ENCODE measurements around the gene TCERG1L. TPM values are rescaled to one million over a fixed set of nuclear protein-coding genes. Genes with fewer than 3 reads are reported as not detected.

TCERG1L gene
- total and polyA plus RNA-seq, 2 experiments from 2014 or later: 0.47 to 0.73 TPM

DNA sequence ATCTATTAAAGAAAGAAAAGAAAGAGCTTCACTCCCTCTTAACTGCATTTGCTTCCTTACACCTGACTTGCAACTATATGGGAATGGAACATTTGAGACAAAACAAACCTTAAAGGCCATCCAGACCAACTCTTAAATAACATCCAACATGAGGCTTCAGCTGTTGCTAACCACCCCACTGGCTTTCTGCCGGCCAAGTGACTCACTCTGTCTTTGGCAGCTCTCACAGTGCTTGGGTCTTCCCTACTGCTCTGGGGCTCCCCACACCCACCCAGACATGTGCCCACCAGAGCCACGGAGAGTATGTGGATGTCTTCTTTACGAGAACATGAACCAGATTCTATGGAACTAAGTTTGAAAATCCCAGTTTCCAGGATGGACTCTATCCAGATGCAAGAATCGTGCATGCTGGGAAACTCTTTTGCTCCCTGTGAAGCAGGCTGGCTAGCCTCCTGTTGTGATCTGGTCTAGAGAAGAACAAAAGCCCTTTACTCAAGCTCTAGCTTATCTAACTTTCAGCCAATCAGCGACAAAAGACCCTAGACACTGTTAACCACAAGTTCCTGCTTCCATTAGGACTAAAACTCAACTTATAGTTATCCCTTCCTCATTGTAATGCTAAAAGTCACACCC lies 245.7 kb downstream of the TCERG1L start:
- H3K79me2 ChIP-seq: no peaks in the 10 kb centered on the region
- no peak overlapping the region for H3K4me3 ChIP-seq
- no peak overlapping the region for H3K27ac ChIP-seq
- H3K36me3 ChIP-seq (replicated peaks; ENCODE audit: insufficient read depth, low read depth): no peaks in the 10 kb centered on the region
- no peak overlapping the region for H3K4me2 ChIP-seq
- TF ChIP-seq, protein P1, sequence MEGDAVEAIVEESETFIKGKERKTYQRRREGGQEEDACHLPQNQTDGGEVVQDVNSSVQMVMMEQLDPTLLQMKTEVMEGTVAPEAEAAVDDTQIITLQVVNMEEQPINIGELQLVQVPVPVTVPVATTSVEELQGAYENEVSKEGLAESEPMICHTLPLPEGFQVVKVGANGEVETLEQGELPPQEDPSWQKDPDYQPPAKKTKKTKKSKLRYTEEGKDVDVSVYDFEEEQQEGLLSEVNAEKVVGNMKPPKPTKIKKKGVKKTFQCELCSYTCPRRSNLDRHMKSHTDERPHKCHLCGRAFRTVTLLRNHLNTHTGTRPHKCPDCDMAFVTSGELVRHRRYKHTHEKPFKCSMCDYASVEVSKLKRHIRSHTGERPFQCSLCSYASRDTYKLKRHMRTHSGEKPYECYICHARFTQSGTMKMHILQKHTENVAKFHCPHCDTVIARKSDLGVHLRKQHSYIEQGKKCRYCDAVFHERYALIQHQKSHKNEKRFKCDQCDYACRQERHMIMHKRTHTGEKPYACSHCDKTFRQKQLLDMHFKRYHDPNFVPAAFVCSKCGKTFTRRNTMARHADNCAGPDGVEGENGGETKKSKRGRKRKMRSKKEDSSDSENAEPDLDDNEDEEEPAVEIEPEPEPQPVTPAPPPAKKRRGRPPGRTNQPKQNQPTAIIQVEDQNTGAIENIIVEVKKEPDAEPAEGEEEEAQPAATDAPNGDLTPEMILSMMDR (IDR thresholded peaks at IDR 0.05; ENCODE audit: poor library complexity): no peak
- TF ChIP-seq EZH2phosphoT487 (IDR thresholded peaks at IDR 0.05; ENCODE audit: low read depth, severe bottlenecking, unreplicated experiment) (no peak), EZH2 (IDR thresholded peaks at IDR 0.05; ENCODE audit: borderline replicate concordance) (no peak)
- no peaks in the 10 kb centered on the region for H3K9me2 ChIP-seq (replicated peaks; ENCODE audit: insufficient read depth)
- H2AFZ ChIP-seq: no peak overlapping the region
- H4K20me1 ChIP-seq (ENCODE audit: insufficient read depth, poor library complexity, severe bottlenecking): no peaks in the 10 kb centered on the region
- peaks cover 4% of the 10 kb centered on the region for H3K27me3 ChIP-seq
- H3K4me1 ChIP-seq (ENCODE audit: insufficient read depth): no peaks in the 10 kb centered on the region
- no peak for DNase-seq (ENCODE audit: low spot score)
- no peaks in the 10 kb centered on the region for H3K9me3 ChIP-seq (ENCODE audit: low read depth)
- WGBS (ENCODE audit: low lambda C conversion rate, missing lambda C conversion rate): 49% methylated on average over 5 of the region's 5 CpGs

DNA sequence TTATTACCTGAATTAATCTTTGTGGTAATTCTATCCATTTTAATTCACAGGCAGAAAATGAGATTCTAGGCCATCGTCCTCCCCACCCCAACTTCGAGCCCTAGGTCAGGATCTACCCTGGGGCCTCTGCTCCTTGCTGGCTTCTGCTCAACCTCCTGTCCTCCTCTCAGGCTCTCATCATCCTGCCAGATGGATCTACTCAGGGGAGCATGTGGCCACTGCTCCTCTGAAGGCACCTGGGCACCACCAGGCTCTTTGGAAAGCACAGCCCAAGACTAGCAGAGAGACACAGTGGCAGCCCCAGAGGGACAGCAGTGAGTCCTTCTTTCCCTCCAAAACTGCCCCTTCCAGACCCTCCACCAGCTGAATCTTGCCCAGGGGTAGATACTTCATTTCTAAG lies 248.2 kb downstream of the TCERG1L start:
- H3K79me2 ChIP-seq: no peaks in the 10 kb centered on the region
- no peak overlapping the region for H3K4me3 ChIP-seq
- H3K9me3 ChIP-seq (ENCODE audit: low read depth): no peaks in the 10 kb centered on the region
- no peaks in the 10 kb centered on the region for H3K36me3 ChIP-seq (replicated peaks; ENCODE audit: insufficient read depth, low read depth)
- no peaks in the 10 kb centered on the region for H3K4me1 ChIP-seq (ENCODE audit: insufficient read depth)
- no peaks in the 10 kb centered on the region for H3K9me2 ChIP-seq (replicated peaks; ENCODE audit: insufficient read depth)
- WGBS (ENCODE audit: low lambda C conversion rate, missing lambda C conversion rate): 91% methylated on average over 2 of the region's 2 CpGs
- no peak overlapping the region for H2AFZ ChIP-seq
- H3K4me2 ChIP-seq: no peak overlapping the region
- no peak overlapping the region for H3K27ac ChIP-seq
- H3K27me3 ChIP-seq: peaks cover 4% of the 10 kb centered on the region
- no peak for DNase-seq (ENCODE audit: low spot score)
- H4K20me1 ChIP-seq (ENCODE audit: insufficient read depth, poor library complexity, severe bottlenecking): no peaks in the 10 kb centered on the region
- TF ChIP-seq, protein P1 (IDR thresholded peaks at IDR 0.05; ENCODE audit: poor library complexity): no peak
- no peak for TF ChIP-seq EZH2phosphoT487 (IDR thresholded peaks at IDR 0.05; ENCODE audit: low read depth, severe bottlenecking, unreplicated experiment)
- TF ChIP-seq EZH2 (IDR thresholded peaks at IDR 0.05; ENCODE audit: borderline replicate concordance): no peak

- DNase-seq (ENCODE audit: low spot score): no peak
- Histone ChIP-seq H3K27me3 (peaks cover 4% of the 10 kb centered on the region), H3K36me3 (replicated peaks; ENCODE audit: insufficient read depth, low read depth) (no peaks in the 10 kb centered on the region), H3K9me2 (replicated peaks; ENCODE audit: insufficient read depth) (no peaks in the 10 kb centered on the region), H3K9me3 (ENCODE audit: low read depth) (no peaks in the 10 kb centered on the region), H4K20me1 (ENCODE audit: insufficient read depth, poor library complexity, severe bottlenecking) (no peaks in the 10 kb centered on the region), H3K79me2 (no peaks in the 10 kb centered on the region), H3K4me2 (no peak overlapping the region), H3K4me1 (ENCODE audit: insufficient read depth) (no peaks in the 10 kb centered on the region), H2AFZ (no peak overlapping the region), H3K4me3 (no peak overlapping the region), H3K27ac (no peak overlapping the region)
- 86% methylated on average over 9 of the region's 10 CpGs for whole genome bisulfite sequencing (ENCODE audit: low lambda C conversion rate, missing lambda C conversion rate)
- TF ChIP-seq, protein P1 (IDR thresholded peaks at IDR 0.05; ENCODE audit: poor library complexity): no peak
Measured at GRCh38 chr10:131062621-131063260, 248.8 kb downstream of the TCERG1L start.
